GM23338 (cell line): ENCODE data around the gene NLK.

Experiments used
- EZH2 ChIP-seq: fragments of 200-600 bp; sonication (generic); IDR thresholded peaks from one replicate; pipeline ENCODE4 v1.8.0; 2017; ENCODE audit warnings: antibody characterized with exemption, mild to moderate bottlenecking, low read depth; ENCODE audit not compliant: unreplicated experiment
- POLR2AphosphoS5 ChIP-seq: IDR thresholded peaks from 2 replicates; pipeline ENCODE4 v1.6.1; 2016; ENCODE audit warnings: antibody characterized with exemption, low read depth
- ZNF114 ChIP-seq: fragments of 250-450 bp; sonication (Bioruptor Pico); IDR thresholded peaks from 2 replicates; pipeline ENCODE4 v1.5.0; 2020; ENCODE audit warnings: mild to moderate bottlenecking, moderate library complexity
- TF ChIP-seq, protein P1 (sequence below), 2 experiments: fragments of 200-600 bp in 1 of 2; sonication (generic) in 1 of 2; conservative IDR thresholded peaks; 2 replicates each; pipeline versions ENCODE4 v1.5.1 to v1.6.1; 2016 to 2017; ENCODE audit warnings: antibody characterized with exemption in 2 of 2, low read depth in 2 of 2, mild to moderate bottlenecking in 2 of 2, moderate library complexity in 1 of 2
- TF ChIP-seq, protein P2 (sequence below): IDR thresholded peaks from one replicate; pipeline ENCODE4 v1.6.1; 2018; ENCODE audit warnings: antibody characterized with exemption; ENCODE audit not compliant: unreplicated experiment

DNA sequence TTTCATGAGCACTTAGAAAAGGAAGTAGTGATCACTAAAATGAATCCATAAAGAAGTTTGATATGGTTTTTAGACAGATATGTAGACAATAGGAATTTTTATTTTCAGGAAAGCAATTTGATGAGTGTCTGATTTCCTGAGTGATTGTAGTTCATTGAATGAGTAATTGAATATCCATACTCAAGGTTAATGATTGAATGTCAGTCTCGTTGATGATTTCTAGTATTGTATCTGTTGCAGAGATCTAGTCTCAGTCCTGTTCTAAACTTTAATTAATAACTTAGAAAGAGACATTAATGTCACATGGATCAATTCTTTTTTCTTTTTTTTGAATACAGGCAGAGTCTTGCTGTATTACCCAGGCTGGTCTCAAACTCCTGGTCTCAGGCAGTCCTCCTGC, 78.3 kb downstream of the NLK start:
- no peak for TF ChIP-seq ZNF114
- TF ChIP-seq POLR2AphosphoS5, result no peak
- TF ChIP-seq, protein P1, sequence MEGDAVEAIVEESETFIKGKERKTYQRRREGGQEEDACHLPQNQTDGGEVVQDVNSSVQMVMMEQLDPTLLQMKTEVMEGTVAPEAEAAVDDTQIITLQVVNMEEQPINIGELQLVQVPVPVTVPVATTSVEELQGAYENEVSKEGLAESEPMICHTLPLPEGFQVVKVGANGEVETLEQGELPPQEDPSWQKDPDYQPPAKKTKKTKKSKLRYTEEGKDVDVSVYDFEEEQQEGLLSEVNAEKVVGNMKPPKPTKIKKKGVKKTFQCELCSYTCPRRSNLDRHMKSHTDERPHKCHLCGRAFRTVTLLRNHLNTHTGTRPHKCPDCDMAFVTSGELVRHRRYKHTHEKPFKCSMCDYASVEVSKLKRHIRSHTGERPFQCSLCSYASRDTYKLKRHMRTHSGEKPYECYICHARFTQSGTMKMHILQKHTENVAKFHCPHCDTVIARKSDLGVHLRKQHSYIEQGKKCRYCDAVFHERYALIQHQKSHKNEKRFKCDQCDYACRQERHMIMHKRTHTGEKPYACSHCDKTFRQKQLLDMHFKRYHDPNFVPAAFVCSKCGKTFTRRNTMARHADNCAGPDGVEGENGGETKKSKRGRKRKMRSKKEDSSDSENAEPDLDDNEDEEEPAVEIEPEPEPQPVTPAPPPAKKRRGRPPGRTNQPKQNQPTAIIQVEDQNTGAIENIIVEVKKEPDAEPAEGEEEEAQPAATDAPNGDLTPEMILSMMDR (conservative IDR thresholded peaks at IDR 0.05; ENCODE audit: low read depth in 2 of 2), result no peak
- no peak for TF ChIP-seq EZH2
- TF ChIP-seq, protein P2, sequence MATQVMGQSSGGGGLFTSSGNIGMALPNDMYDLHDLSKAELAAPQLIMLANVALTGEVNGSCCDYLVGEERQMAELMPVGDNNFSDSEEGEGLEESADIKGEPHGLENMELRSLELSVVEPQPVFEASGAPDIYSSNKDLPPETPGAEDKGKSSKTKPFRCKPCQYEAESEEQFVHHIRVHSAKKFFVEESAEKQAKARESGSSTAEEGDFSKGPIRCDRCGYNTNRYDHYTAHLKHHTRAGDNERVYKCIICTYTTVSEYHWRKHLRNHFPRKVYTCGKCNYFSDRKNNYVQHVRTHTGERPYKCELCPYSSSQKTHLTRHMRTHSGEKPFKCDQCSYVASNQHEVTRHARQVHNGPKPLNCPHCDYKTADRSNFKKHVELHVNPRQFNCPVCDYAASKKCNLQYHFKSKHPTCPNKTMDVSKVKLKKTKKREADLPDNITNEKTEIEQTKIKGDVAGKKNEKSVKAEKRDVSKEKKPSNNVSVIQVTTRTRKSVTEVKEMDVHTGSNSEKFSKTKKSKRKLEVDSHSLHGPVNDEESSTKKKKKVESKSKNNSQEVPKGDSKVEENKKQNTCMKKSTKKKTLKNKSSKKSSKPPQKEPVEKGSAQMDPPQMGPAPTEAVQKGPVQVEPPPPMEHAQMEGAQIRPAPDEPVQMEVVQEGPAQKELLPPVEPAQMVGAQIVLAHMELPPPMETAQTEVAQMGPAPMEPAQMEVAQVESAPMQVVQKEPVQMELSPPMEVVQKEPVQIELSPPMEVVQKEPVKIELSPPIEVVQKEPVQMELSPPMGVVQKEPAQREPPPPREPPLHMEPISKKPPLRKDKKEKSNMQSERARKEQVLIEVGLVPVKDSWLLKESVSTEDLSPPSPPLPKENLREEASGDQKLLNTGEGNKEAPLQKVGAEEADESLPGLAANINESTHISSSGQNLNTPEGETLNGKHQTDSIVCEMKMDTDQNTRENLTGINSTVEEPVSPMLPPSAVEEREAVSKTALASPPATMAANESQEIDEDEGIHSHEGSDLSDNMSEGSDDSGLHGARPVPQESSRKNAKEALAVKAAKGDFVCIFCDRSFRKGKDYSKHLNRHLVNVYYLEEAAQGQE, result no peak
